NB4 (cell line): ENCODE data around the gene KPNB1.

Source experiments
- DNase-seq: peaks from one replicate; pipeline ENCODE4 v3.0.0; 2010; ENCODE audit warnings: low read depth
- H3K4me3 ChIP-seq: one replicate; pipeline ENCODE4 v1.5.1; 2011; ENCODE audit warnings: mild to moderate bottlenecking, low read depth, low read length, moderate library complexity
- MAX ChIP-seq: IDR thresholded peaks from 2 replicates; pipeline ENCODE4 v1.6.1; 2011; ENCODE audit warnings: low read depth, low read length
- MYC ChIP-seq: IDR thresholded peaks from 2 replicates; pipeline ENCODE4 v1.6.1; 2011; ENCODE audit warnings: low read depth, low read length
- POLR2A ChIP-seq: IDR thresholded peaks from 2 replicates; pipeline ENCODE4 v1.6.1; 2011; ENCODE audit warnings: mild to moderate bottlenecking; ENCODE audit not compliant: insufficient read length; ENCODE audit errors: extremely low read depth
- TF ChIP-seq, protein P1 (sequence below): IDR thresholded peaks from one replicate; pipeline ENCODE4 v1.5.1; 2012; ENCODE audit warnings: low read depth, low read length

KPNB1 gene

GRCh38 chr17:47651704-47652103, 2.0 kb downstream of the KPNB1 start:
- TF ChIP-seq MYC (no peak), MAX (no peak), POLR2A (no peak)
- TF ChIP-seq, protein P1, sequence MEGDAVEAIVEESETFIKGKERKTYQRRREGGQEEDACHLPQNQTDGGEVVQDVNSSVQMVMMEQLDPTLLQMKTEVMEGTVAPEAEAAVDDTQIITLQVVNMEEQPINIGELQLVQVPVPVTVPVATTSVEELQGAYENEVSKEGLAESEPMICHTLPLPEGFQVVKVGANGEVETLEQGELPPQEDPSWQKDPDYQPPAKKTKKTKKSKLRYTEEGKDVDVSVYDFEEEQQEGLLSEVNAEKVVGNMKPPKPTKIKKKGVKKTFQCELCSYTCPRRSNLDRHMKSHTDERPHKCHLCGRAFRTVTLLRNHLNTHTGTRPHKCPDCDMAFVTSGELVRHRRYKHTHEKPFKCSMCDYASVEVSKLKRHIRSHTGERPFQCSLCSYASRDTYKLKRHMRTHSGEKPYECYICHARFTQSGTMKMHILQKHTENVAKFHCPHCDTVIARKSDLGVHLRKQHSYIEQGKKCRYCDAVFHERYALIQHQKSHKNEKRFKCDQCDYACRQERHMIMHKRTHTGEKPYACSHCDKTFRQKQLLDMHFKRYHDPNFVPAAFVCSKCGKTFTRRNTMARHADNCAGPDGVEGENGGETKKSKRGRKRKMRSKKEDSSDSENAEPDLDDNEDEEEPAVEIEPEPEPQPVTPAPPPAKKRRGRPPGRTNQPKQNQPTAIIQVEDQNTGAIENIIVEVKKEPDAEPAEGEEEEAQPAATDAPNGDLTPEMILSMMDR = no peak
- no peak for DNase-seq
- peak overlapping the region; percentile 91 for H3K4me3 ChIP-seq

DNA sequence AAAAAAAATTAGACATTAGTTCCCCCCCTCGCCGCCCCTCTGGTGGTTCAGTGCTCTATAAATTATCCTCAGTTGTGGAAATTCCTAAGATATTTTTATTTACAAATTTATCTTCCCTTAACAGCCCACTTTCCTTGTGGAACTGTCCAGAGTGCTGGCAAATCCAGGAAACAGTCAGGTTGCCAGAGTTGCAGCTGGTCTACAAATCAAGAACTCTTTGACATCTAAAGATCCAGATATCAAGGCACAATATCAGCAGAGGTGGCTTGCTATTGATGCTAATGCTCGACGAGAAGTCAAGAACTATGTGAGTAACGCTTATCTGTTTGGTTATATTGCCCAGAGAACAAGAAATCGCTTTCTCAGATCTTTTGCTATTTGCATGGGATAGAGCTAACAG, 2.9 kb downstream of the KPNB1 start:
- H3K4me3 ChIP-seq = peak overlapping the region; percentile 48
- no peak for DNase-seq
- TF ChIP-seq MYC (no peak), MAX (no peak), POLR2A (no peak)
- TF ChIP-seq, protein P1 = no peak

DNA sequence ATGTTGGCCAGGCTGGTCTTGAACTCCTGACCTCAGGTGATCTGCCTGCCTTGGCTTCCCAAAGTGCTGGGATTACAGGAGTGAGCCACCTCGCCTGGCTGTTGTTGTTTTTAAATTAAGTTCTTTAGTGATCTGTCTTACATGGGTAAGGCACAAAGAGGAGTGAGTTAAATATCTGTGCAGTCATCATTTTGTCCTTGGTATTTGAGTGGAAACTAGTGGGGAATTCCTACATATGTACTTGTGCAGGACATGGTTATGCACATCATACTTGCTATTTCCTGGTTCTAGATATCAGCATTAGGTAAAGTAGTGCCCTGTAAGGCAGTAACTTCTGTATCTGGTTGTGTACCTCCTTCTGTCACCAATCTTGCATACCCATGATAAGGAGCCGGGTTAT, 3.7 kb downstream of the KPNB1 start:
- H3K4me3 ChIP-seq = peak overlapping the region; percentile 27
- TF ChIP-seq, protein P1 = no peak
- no peak for TF ChIP-seq MAX
- TF ChIP-seq POLR2A = no peak
- TF ChIP-seq MYC = no peak
- no peak for DNase-seq

DNA sequence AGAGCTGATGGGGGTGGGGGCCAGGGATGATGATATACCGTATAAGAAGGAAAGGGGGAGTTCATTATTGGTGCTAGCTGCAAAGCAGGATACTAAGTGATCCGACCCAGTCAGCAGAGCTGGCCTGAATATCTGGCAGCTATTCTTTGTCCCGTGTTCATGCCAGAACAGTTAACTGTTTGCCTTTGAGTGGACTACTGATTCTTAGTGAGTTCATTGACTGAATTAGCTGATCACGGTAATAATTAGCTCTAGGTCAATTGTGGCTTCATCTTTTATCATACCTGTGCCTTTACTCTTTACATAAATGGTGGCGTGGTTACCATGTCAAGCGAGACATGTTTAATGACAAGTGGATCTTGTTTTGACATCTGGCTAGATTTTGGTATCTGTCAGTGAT, 5.3 kb downstream of the KPNB1 start:
- no peak for TF ChIP-seq MYC
- TF ChIP-seq POLR2A = no peak
- TF ChIP-seq MAX = no peak
- TF ChIP-seq, protein P1 = no peak
- no peak overlapping the region for H3K4me3 ChIP-seq
- no peak for DNase-seq

DNA sequence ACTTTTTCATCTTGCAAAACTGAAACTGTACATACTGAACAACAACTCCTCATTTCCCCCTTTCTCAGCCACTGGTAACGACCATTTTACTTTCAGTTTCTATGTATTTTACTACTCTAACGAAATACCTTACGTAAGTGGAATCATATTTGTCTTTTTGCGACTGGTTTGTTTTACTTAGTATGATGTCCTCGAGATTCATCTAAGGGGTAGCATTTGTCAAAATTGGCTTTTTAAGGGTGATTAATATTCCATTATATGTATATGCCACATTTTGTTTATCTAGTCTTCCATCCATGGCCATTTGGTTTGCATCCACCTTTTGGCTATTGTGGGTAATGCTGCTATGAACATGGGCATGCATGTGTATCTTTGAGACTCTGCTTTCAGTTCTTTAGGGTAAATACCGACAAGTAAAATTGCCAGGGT, 10.4 kb downstream of the KPNB1 start:
- H3K4me3 ChIP-seq = no peak overlapping the region
- TF ChIP-seq, protein P1 = no peak
- TF ChIP-seq MYC (no peak), MAX (no peak), POLR2A (no peak)
- peak; percentile 42 for DNase-seq
